HG03139 (cell line): ENCODE data around the gene PTPRT.

Experiments
- ATAC-seq: cut with Tn5 transposase; IDR thresholded peaks from one replicate; pipeline ENCODE4 v1.9.1; 2021; ENCODE audit not compliant: unreplicated experiment

Gene PTPRT

GRCh38 chr20:42740226-42740870, 449.4 kb downstream of the PTPRT start:
- no peak for ATAC-seq

- ATAC-seq: no peak
Measured at GRCh38 chr20:42739683-42740082, 450.0 kb downstream of the PTPRT start.

GRCh38 chr20:42735539-42735938, 454.2 kb downstream of the PTPRT start:
- ATAC-seq: no peak

GRCh38 chr20:42734660-42735368, 454.9 kb downstream of the PTPRT start:
- no peak for ATAC-seq

- no peak for ATAC-seq
Measured at GRCh38 chr20:42721923-42722322, 467.8 kb downstream of the PTPRT start.

- no peak for ATAC-seq
Measured at GRCh38 chr20:42714298-42715141, 475.2 kb downstream of the PTPRT start.

GRCh38 chr20:42708266-42708665, 481.4 kb downstream of the PTPRT start:
- no peak for ATAC-seq

GRCh38 chr20:42706759-42707158, 482.9 kb downstream of the PTPRT start:
- no peak for ATAC-seq

- no peak for ATAC-seq
Measured at GRCh38 chr20:42705550-42705949, 484.2 kb downstream of the PTPRT start.

- ATAC-seq: no peak
Measured at GRCh38 chr20:42703744-42704143, 486.0 kb downstream of the PTPRT start.

- ATAC-seq: no peak
Measured at GRCh38 chr20:42701948-42702347, 487.8 kb downstream of the PTPRT start.

- no peak for ATAC-seq
Measured at GRCh38 chr20:42700372-42700771, 489.3 kb downstream of the PTPRT start.

GRCh38 chr20:42697962-42698361, 491.7 kb downstream of the PTPRT start:
- no peak for ATAC-seq

- ATAC-seq: no peak
Measured at GRCh38 chr20:42690842-42691437, 498.8 kb downstream of the PTPRT start.

GRCh38 chr20:42688576-42688975, 501.1 kb downstream of the PTPRT start:
- no peak for ATAC-seq

- ATAC-seq: no peak
Measured at GRCh38 chr20:42686057-42686456, 503.6 kb downstream of the PTPRT start.

GRCh38 chr20:42678895-42679294, 510.8 kb downstream of the PTPRT start:
- ATAC-seq: no peak

- ATAC-seq: no peak
Measured at GRCh38 chr20:42656130-42656529, 533.6 kb downstream of the PTPRT start.

- no peak for ATAC-seq
Measured at GRCh38 chr20:42652266-42652665, 537.4 kb downstream of the PTPRT start.

GRCh38 chr20:42650191-42650746, 539.4 kb downstream of the PTPRT start:
- no peak for ATAC-seq

- no peak for ATAC-seq
Measured at GRCh38 chr20:42649748-42650147, 540.0 kb downstream of the PTPRT start.
